CD14-positive monocyte (primary cell): Measurements from ENCODE around the gene RHOT1. TPM values are rescaled to one million over a fixed set of nuclear protein-coding genes. Genes with fewer than 3 reads are reported as not detected.

Experiments
- DNase-seq, 3 donors: peaks; one replicate each; pipeline ENCODE4 v3.0.0-alpha.2; 2011 to 2022
- H2AFZ ChIP-seq: 2 replicates; pipeline ENCODE4 v1.6.0; 2012; ENCODE audit warnings: mild to moderate bottlenecking, low read depth, low read length, inconsistent platforms; ENCODE audit not compliant: insufficient read depth, poor library complexity, severe bottlenecking
- H3K27ac ChIP-seq, 2 donors: 1 replicate in 1 of 2; 2 replicates in 1 of 2; pipeline ENCODE4 v1.5.1; 2012 to 2013; ENCODE audit warnings: low read length in 2 of 2, control low read depth in 1 of 2, inconsistent platforms in 1 of 2, low read depth in 1 of 2, mild to moderate bottlenecking in 1 of 2
- H3K27me3 ChIP-seq, 2 donors: one replicate each; pipeline versions ENCODE4 v1.6.0 to v1.6.1; 2011 to 2013; ENCODE audit warnings: low read length in 2 of 2; ENCODE audit not compliant: control insufficient read depth in 2 of 2, insufficient read depth in 2 of 2
- H3K36me3 ChIP-seq, 2 donors: replicated peaks in 1 of 2; 1 replicate in 1 of 2; 2 replicates in 1 of 2; pipeline versions ENCODE4 v1.5.1 to v1.6.1; 2012 to 2013; ENCODE audit warnings: low read length in 2 of 2, control low read depth in 1 of 2, inconsistent platforms in 1 of 2, mild to moderate bottlenecking in 1 of 2; ENCODE audit not compliant: insufficient read depth in 2 of 2, control insufficient read depth in 1 of 2
- H3K4me1 ChIP-seq, 2 donors: 1 replicate in 1 of 2; 2 replicates in 1 of 2; pipeline versions ENCODE4 v1.5.1 to v1.6.1; 2012 to 2013; ENCODE audit warnings: low read length in 2 of 2, control low read depth in 1 of 2, inconsistent platforms in 1 of 2, mild to moderate bottlenecking in 1 of 2, moderate library complexity in 1 of 2; ENCODE audit not compliant: insufficient read depth in 2 of 2, control insufficient read depth in 1 of 2
- H3K4me2 ChIP-seq: replicated peaks from 2 replicates; pipeline ENCODE3; 2012; ENCODE audit warnings: low read length, moderate library complexity, mild to moderate bottlenecking; ENCODE audit not compliant: poor library complexity, severe bottlenecking; ENCODE audit errors: extremely low read depth
- H3K4me3 ChIP-seq, 3 experiments: fragments of 200-600 bp in 1 of 3; sonication (generic) in 1 of 3; replicated peaks in 1 of 3; 1 replicate in 2 of 3; 2 replicates in 1 of 3; pipeline ENCODE4 v1.5.1; 2011 to 2013; ENCODE audit warnings: low read length in 3 of 3, mild to moderate bottlenecking in 3 of 3, control low read depth in 2 of 3, low read depth in 2 of 3, inconsistent platforms in 1 of 3, moderate library complexity in 1 of 3
- H3K79me2 ChIP-seq: 2 replicates; pipeline ENCODE4 v1.6.0; 2012; ENCODE audit warnings: mild to moderate bottlenecking, control low read depth, inconsistent platforms, low read length, moderate library complexity; ENCODE audit not compliant: insufficient read depth
- H3K9ac ChIP-seq: 2 replicates; pipeline ENCODE4 v1.6.0; 2017; ENCODE audit warnings: low read length, mild to moderate bottlenecking; ENCODE audit not compliant: insufficient read depth, poor library complexity, severe bottlenecking
- H3K9me3 ChIP-seq, 2 donors: replicated peaks in 1 of 2; 1 replicate in 1 of 2; 2 replicates in 1 of 2; pipeline versions ENCODE4 v1.5.1 to v1.6.1; 2012 to 2013; ENCODE audit warnings: low read length in 2 of 2, control low read depth in 1 of 2; ENCODE audit not compliant: control insufficient read depth in 1 of 2, insufficient read depth in 1 of 2
- H4K20me1 ChIP-seq: 2 replicates; pipeline ENCODE4 v1.6.0; 2012; ENCODE audit warnings: mild to moderate bottlenecking, low read length, control low read depth, moderate library complexity; ENCODE audit not compliant: insufficient read depth
- H3K27ac Mint-ChIP-seq, 7 donors: one replicate each; pipeline ENCODE4 v1.8.0; 2020; ENCODE audit warnings: mild to moderate bottlenecking in 7 of 7, mixed read lengths in 7 of 7, moderate library complexity in 6 of 7, inconsistent platforms in 2 of 7
- H3K27me3 Mint-ChIP-seq, 3 donors: one replicate each; pipeline ENCODE4 v1.8.0; 2021 to 2022; ENCODE audit warnings: low read depth in 3 of 3, mild to moderate bottlenecking in 3 of 3, mixed read lengths in 3 of 3, moderate library complexity in 3 of 3, inconsistent platforms in 1 of 3
- H3K36me3 Mint-ChIP-seq, 2 donors: one replicate each; pipeline ENCODE4 v1.8.0; 2020; ENCODE audit warnings: mixed read lengths in 2 of 2, inconsistent platforms in 1 of 2, mild to moderate bottlenecking in 1 of 2
- H3K4me1 Mint-ChIP-seq: one replicate; pipeline ENCODE4 v1.8.0; 2020; ENCODE audit warnings: mild to moderate bottlenecking, mixed read lengths
- H3K4me3 Mint-ChIP-seq, 2 donors: one replicate each; pipeline ENCODE4 v1.8.0; 2020; ENCODE audit warnings: mild to moderate bottlenecking in 2 of 2, mixed read lengths in 2 of 2, moderate library complexity in 1 of 2
- H3K9me3 Mint-ChIP-seq, 7 donors: one replicate each; pipeline ENCODE4 v1.8.0; 2020 to 2022; ENCODE audit warnings: mixed read lengths in 7 of 7, mild to moderate bottlenecking in 6 of 7, moderate library complexity in 6 of 7, inconsistent platforms in 2 of 7
- WGBS: methylation state at CpG from one replicate; pipeline ENCODE4 v1.1.5; 2013; ENCODE audit warnings: missing lambda C conversion rate; ENCODE audit not compliant: insufficient coverage; 5-methylcytosine and 5-hydroxymethylcytosine counted together
- intact Hi-C, 2 donors: fragments of 100-400 bp; cut with micrococcal nuclease; formaldehyde crosslinking; loops; one replicate each; pipeline versions ENCODE4 v1.15.0 to v1.15.1; 2023
- polyA plus RNA-seq, 3 donors: library from polyadenylated mRNA; depleted of rRNA in 1 of 3; unstranded in 2 of 3; stranded (reverse) in 1 of 3; fragments of 300-500 nt in 2 of 3; fragments of >200 nt in 1 of 3; fragmentation: Illumina TruSeq in 2 of 3; gene quantifications; 1 replicate in 2 of 3; 2 replicates in 1 of 3; pipeline ENCODE4 v1.2.3, GENCODE V29; 2012 to 2021
- TF ChIP-seq, protein P1 (sequence below): fragments of 200-600 bp; IDR thresholded peaks from one replicate; pipeline ENCODE4 v1.8.0; 2022; ENCODE audit warnings: antibody characterized with exemption, mild to moderate bottlenecking

Gene RHOT1
- polyA plus RNA-seq, 3 donors = 45.9 to 60.5 (median 51.9) TPM

DNA sequence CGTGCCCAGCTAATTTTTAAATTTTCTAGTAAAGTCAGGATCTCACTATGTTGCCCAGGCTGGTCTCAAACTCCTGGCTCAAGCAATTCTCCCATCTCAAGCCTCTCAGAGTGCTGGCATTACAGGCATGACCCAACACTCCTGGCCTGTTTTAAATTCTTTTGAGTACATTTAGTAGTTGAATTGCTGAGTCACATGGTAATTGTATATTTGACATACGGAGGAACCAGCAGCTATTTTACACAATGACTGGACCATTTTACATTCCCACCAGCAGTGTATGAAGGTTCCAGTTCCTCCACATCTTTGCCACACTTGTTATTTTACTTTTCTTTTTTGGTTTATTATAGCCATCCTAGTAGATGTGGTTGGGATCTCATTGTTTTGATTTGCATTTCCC, 43.6 kb downstream of the RHOT1 start:
- Histone ChIP-seq H3K79me2 (no peaks in the 10 kb centered on the region), H3K4me1 (peaks cover 7 to 9% of the 10 kb centered on the region in 2 donors), H3K36me3 (peaks cover 36 to 81% of the 10 kb centered on the region in 2 donors), H3K9ac (no peak overlapping the region), H3K27ac (no peak overlapping the region), H2AFZ (no peak overlapping the region), H3K9me3 (no peaks in the 10 kb centered on the region), H3K4me3 (no peak overlapping the region), H3K27me3 (no peaks in the 10 kb centered on the region), H4K20me1 (peaks cover 16% of the 10 kb centered on the region), H3K4me2 (no peak overlapping the region)
- no peak overlapping the region for H3K4me3 Mint-ChIP-seq
- H3K9me3 Mint-ChIP-seq = no peaks in the 10 kb centered on the region
- H3K27ac Mint-ChIP-seq = no peak overlapping the region
- peaks cover 15% of the 10 kb centered on the region for H3K4me1 Mint-ChIP-seq
- TF ChIP-seq, protein P1, sequence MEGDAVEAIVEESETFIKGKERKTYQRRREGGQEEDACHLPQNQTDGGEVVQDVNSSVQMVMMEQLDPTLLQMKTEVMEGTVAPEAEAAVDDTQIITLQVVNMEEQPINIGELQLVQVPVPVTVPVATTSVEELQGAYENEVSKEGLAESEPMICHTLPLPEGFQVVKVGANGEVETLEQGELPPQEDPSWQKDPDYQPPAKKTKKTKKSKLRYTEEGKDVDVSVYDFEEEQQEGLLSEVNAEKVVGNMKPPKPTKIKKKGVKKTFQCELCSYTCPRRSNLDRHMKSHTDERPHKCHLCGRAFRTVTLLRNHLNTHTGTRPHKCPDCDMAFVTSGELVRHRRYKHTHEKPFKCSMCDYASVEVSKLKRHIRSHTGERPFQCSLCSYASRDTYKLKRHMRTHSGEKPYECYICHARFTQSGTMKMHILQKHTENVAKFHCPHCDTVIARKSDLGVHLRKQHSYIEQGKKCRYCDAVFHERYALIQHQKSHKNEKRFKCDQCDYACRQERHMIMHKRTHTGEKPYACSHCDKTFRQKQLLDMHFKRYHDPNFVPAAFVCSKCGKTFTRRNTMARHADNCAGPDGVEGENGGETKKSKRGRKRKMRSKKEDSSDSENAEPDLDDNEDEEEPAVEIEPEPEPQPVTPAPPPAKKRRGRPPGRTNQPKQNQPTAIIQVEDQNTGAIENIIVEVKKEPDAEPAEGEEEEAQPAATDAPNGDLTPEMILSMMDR = no peak
- intact Hi-C loops = no loop called here
- no peak for DNase-seq
- no CpG with 5 or more reads among the region's 2 CpGs for WGBS
- H3K36me3 Mint-ChIP-seq = peaks cover 48 to 73% of the 10 kb centered on the region in 2 donors
- no peaks in the 10 kb centered on the region for H3K27me3 Mint-ChIP-seq

DNA sequence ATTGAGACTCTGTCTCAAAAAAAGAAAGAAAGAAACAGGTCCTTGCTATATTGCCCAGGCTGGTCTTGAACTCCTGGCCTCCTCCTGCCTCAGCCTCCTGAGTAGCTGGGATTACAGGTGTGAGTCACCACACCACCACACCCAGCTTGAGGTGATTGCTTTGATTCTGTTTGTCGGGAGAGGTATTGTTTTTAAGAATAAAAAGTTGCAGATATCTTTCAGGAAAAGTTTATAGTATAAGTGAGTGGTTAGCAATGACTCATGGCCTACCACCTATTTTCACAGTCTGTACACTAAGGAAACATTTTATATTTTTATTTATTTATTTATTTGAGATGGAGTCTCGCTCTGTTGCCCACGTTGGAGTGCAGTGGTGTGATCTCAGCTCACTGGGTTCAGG, 45.0 kb downstream of the RHOT1 start:
- peaks cover 7 to 9% of the 10 kb centered on the region in 2 donors for H3K4me1 ChIP-seq
- H3K27ac ChIP-seq = no peak overlapping the region
- H3K9ac ChIP-seq = no peak overlapping the region
- no peaks in the 10 kb centered on the region for H3K79me2 ChIP-seq
- TF ChIP-seq, protein P1 = no peak
- no peak overlapping the region for H3K4me2 ChIP-seq
- Mint-ChIP-seq H3K27ac (no peak overlapping the region), H3K4me3 (no peak overlapping the region), H3K4me1 (peaks cover 12% of the 10 kb centered on the region), H3K36me3 (peaks cover 48 to 68% of the 10 kb centered on the region in 2 donors), H3K9me3 (no peaks in the 10 kb centered on the region), H3K27me3 (no peaks in the 10 kb centered on the region)
- no peak for DNase-seq
- no peak overlapping the region for H3K4me3 ChIP-seq
- H4K20me1 ChIP-seq = peaks cover 8% of the 10 kb centered on the region
- no peak overlapping the region for H2AFZ ChIP-seq
- intact Hi-C loops = no loop called here
- H3K9me3 ChIP-seq = no peaks in the 10 kb centered on the region
- WGBS = no CpG with 5 or more reads among the region's 3 CpGs
- peaks cover 34 to 82% of the 10 kb centered on the region in 2 donors for H3K36me3 ChIP-seq
- no peaks in the 10 kb centered on the region for H3K27me3 ChIP-seq
